ENCODE data around the gene LRP8. TPM values are rescaled to one million over a fixed set of nuclear protein-coding genes. Genes with fewer than 3 reads are reported as not detected.

Gene LRP8
- total and polyA plus RNA-seq, 2 of the 4 experiments (the other 2 are of a cell fraction), result 12.0 to 12.1 TPM

GRCh38 chr1:53267761-53268160 lies 60.1 kb downstream of the LRP8 start:
- H2AFZ ChIP-seq (replicated peaks; ENCODE audit: low read length, poor library complexity), result no peak overlapping the region
- H2AK9ac ChIP-seq (replicated peaks; ENCODE audit: low read depth, low read length, poor library complexity), result no peak overlapping the region
- no peak overlapping the region for H3K56ac ChIP-seq (ENCODE audit: extremely low read depth, insufficient read depth, low read length)
- no peak overlapping the region for H3K4me2 ChIP-seq (ENCODE audit: low read depth, low read length)
- H2BK20ac ChIP-seq (ENCODE audit: low read depth, low read length), result no peak overlapping the region
- H2BK15ac ChIP-seq (ENCODE audit: low read depth, low read length), result no peak overlapping the region
- no peaks in the 10 kb centered on the region for H3K9me3 ChIP-seq (ENCODE audit: control insufficient read depth, insufficient read depth, low read length)
- H4K8ac ChIP-seq (ENCODE audit: low read depth in 2 of 2, low read length in 2 of 2), result no peak overlapping the region
- no peak overlapping the region for H4K5ac ChIP-seq (ENCODE audit: low read depth, low read length)
- intact Hi-C loops (cut with micrococcal nuclease), result no loop called here
- CTCF ChIA-PET, result interaction anchor here (0.6 to 1.4 kb wide), 2 partner anchors 11 to 300 kb away, joined by 3 to 4 read pairs; no protein-coding TSS in a partner anchor
- POLR2A ChIA-PET (ENCODE audit: unreplicated experiment), result no interaction called here
- no peak overlapping the region for H2BK5ac ChIP-seq (ENCODE audit: low read depth, low read length, poor library complexity, severe bottlenecking)
- no peak overlapping the region for H3K4me3 ChIP-seq (ENCODE audit: insufficient read depth, low read depth, low read length)
- ATAC-seq (ENCODE audit: low read depth) (no peak), DNase-seq (no peak)
- H3K23ac ChIP-seq (ENCODE audit: low read depth, low read length), result no peak overlapping the region
- H3K79me1 ChIP-seq (ENCODE audit: low read depth in 1 of 2, low read length in 2 of 2), result no peaks in the 10 kb centered on the region
- peaks cover 10% of the 10 kb centered on the region for H3K36me3 ChIP-seq (ENCODE audit: control insufficient read depth, insufficient read depth, low read length)
- dilution Hi-C loops (cut with HindIII; ENCODE audit: low sequenced_read_pairs, unreplicated experiment), result no loop called here
- H3K4me1 ChIP-seq (ENCODE audit: control insufficient read depth, insufficient read depth, low read length), result no peaks in the 10 kb centered on the region
- no TSS peak for BruUV-seq (replicated peaks)
- H3K9me1 ChIP-seq (ENCODE audit: insufficient read depth, low read length), result peaks cover 17% of the 10 kb centered on the region; the same call in 1 of the 2 replicates
- no peak overlapping the region for H2AK5ac ChIP-seq (ENCODE audit: low read depth, low read length)
- no peak overlapping the region for H4K91ac ChIP-seq (ENCODE audit: insufficient read depth, low read depth, low read length)
- no peak overlapping the region for H3K9ac ChIP-seq (ENCODE audit: low read depth, low read length)
- no peak overlapping the region for H3K18ac ChIP-seq (ENCODE audit: low read depth, low read length)
- no peaks in the 10 kb centered on the region for H4K20me1 ChIP-seq (ENCODE audit: insufficient read depth, low read length)
- TF ChIP-seq BHLHE40 (IDR thresholded peaks at IDR 0.05; ENCODE audit: low read depth, low read length) (no peak), CEBPB (IDR thresholded peaks at IDR 0.05; ENCODE audit: low read depth, low read length) (no peak), NFE2L2 (IDR thresholded peaks at IDR 0.05; ENCODE audit: low read depth, low read length) (no peak), SMC3 (IDR thresholded peaks at IDR 0.05; ENCODE audit: low read depth, low read length) (no peak), MAZ (IDR thresholded peaks at IDR 0.05; ENCODE audit: borderline replicate concordance, low read depth, low read length) (no peak)
- TF ChIP-seq, protein P1, sequence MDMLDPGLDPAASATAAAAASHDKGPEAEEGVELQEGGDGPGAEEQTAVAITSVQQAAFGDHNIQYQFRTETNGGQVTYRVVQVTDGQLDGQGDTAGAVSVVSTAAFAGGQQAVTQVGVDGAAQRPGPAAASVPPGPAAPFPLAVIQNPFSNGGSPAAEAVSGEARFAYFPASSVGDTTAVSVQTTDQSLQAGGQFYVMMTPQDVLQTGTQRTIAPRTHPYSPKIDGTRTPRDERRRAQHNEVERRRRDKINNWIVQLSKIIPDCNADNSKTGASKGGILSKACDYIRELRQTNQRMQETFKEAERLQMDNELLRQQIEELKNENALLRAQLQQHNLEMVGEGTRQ (IDR thresholded peaks at IDR 0.05; ENCODE audit: low read depth, low read length), result no peak
- no peak overlapping the region for H3K14ac ChIP-seq (replicated peaks; ENCODE audit: low read depth, low read length)
- in situ Hi-C loops (cut with MboI; ENCODE audit: low sequenced_read_pairs), result no loop called here
- H2BK120ac ChIP-seq (ENCODE audit: low read depth, low read length), result no peak overlapping the region
- no peak overlapping the region for H3K27ac ChIP-seq (ENCODE audit: insufficient read depth, low read length)
- H3K4ac ChIP-seq (ENCODE audit: low read depth, low read length), result no peak overlapping the region
- no peaks in the 10 kb centered on the region for H3K27me3 ChIP-seq (ENCODE audit: control insufficient read depth, insufficient read depth, low read length)

Measured in IMR-90 (cell line).